Measurements from ENCODE around the gene BCKDHA. TPM values are rescaled to one million over a fixed set of nuclear protein-coding genes. Genes with fewer than 3 reads are reported as not detected.
A peak's percentile ranks its signal among the peaks of the same experiment; 100 is the strongest.
"Not testable (repeated sequence)": the region's sequence is repeated elsewhere in the genome, so short reads cannot be mapped to it uniquely, and the experiment has no call there.

Gene BCKDHA
- total RNA-seq, 4 donors from 2014 or later: 18.2 to 36.7 (median 21.6) TPM

GRCh38 chr19:41403181-41403970 lies 5.8 kb downstream of the BCKDHA start:
- no peak for DNase-seq
- no peak overlapping the region for H3K4me3 ChIP-seq
- peaks cover 0 to 6% of the 10 kb centered on the region in 2 donors for H3K4me1 ChIP-seq
- intact Hi-C loops (cut with DNase I; ENCODE audit: low total_unique reads): no loop called here
- no peaks in the 10 kb centered on the region for H3K27me3 ChIP-seq
- H3K9me3 ChIP-seq: no peaks in the 10 kb centered on the region
- no peak overlapping the region for H3K27ac ChIP-seq
- H3K36me3 ChIP-seq: no peaks in the 10 kb centered on the region
- no peak for TF ChIP-seq POLR2A (IDR thresholded peaks at IDR 0.05)
- TF ChIP-seq CTCF (IDR thresholded peaks at IDR 0.05): no peak

- no peaks in the 10 kb centered on the region for H3K9me3 ChIP-seq
- intact Hi-C loops (cut with DNase I; ENCODE audit: low total_unique reads): no loop called here
- no peak overlapping the region for H3K27ac ChIP-seq
- no peaks in the 10 kb centered on the region for H3K36me3 ChIP-seq
- DNase-seq: no peak
- no peaks in the 10 kb centered on the region for H3K4me1 ChIP-seq
- H3K27me3 ChIP-seq: no peaks in the 10 kb centered on the region
- no peak overlapping the region for H3K4me3 ChIP-seq
- TF ChIP-seq POLR2A (IDR thresholded peaks at IDR 0.05) (no peak), CTCF (IDR thresholded peaks at IDR 0.05) (no peak)
Measured at GRCh38 chr19:41405776-41406175, 8.2 kb downstream of the BCKDHA start.

- intact Hi-C loops (cut with DNase I; ENCODE audit: low total_unique reads): no loop called here
- Histone ChIP-seq H3K4me3 (no peak overlapping the region), H3K4me1 (no peaks in the 10 kb centered on the region), H3K36me3 (no peaks in the 10 kb centered on the region), H3K27ac (no peak overlapping the region), H3K27me3 (no peaks in the 10 kb centered on the region), H3K9me3 (no peaks in the 10 kb centered on the region)
- no peak for DNase-seq
- TF ChIP-seq POLR2A (IDR thresholded peaks at IDR 0.05) (no peak), CTCF (IDR thresholded peaks at IDR 0.05) (no peak)
Measured at GRCh38 chr19:41407271-41407670, 9.7 kb downstream of the BCKDHA start.

GRCh38 chr19:41408256-41408655 lies 10.6 kb downstream of the BCKDHA start:
- Histone ChIP-seq H3K4me1 (no peaks in the 10 kb centered on the region), H3K27ac (peak overlapping the region in 1 of 2 donors; percentile 37), H3K27me3 (no peaks in the 10 kb centered on the region), H3K4me3 (no peak overlapping the region), H3K9me3 (no peaks in the 10 kb centered on the region), H3K36me3 (no peaks in the 10 kb centered on the region)
- intact Hi-C loops (cut with DNase I; ENCODE audit: low total_unique reads): no loop called here
- TF ChIP-seq POLR2A (IDR thresholded peaks at IDR 0.05) (no peak), CTCF (IDR thresholded peaks at IDR 0.05) (no peak)
- no peak for DNase-seq

GRCh38 chr19:41408846-41409245 lies 11.2 kb downstream of the BCKDHA start:
- H3K27ac ChIP-seq; H3K9me3 ChIP-seq; H3K27me3 ChIP-seq; H3K4me1 ChIP-seq; DNase-seq; H3K36me3 ChIP-seq; H3K4me3 ChIP-seq; intact Hi-C loops (cut with DNase I; ENCODE audit: low total_unique reads): not testable (repeated sequence)
